IPS-20b (cell line): ENCODE results near the gene AOX1.
A peak's percentile ranks its signal among the peaks of the same experiment; 100 is the strongest.
"Not testable (repeated sequence)": the region's sequence is repeated elsewhere in the genome, so short reads cannot be mapped to it uniquely, and the experiment has no call there.

Source experiments
- H3K27ac ChIP-seq: one replicate; pipeline ENCODE4 v1.5.1; 2013; ENCODE audit warnings: low read length
- H3K27me3 ChIP-seq: 2 replicates; pipeline ENCODE4 v1.6.1; 2013; ENCODE audit warnings: mild to moderate bottlenecking, low read length, inconsistent platforms; ENCODE audit not compliant: insufficient read depth
- H3K36me3 ChIP-seq: 2 replicates; pipeline ENCODE4 v1.6.1; 2013; ENCODE audit warnings: low read depth, mild to moderate bottlenecking, inconsistent platforms, low read length, moderate library complexity; ENCODE audit not compliant: insufficient read depth
- H3K4me1 ChIP-seq: 2 replicates; pipeline ENCODE4 v1.6.1; 2013; ENCODE audit warnings: mild to moderate bottlenecking, control low read depth, inconsistent platforms, low read length, moderate library complexity; ENCODE audit not compliant: insufficient read depth
- H3K4me3 ChIP-seq: 2 replicates; pipeline ENCODE4 v1.5.1; 2013; ENCODE audit warnings: mild to moderate bottlenecking, low read length, inconsistent platforms
- H3K9ac ChIP-seq: 2 replicates; pipeline ENCODE4 v1.6.1; 2013; ENCODE audit warnings: low read depth, mild to moderate bottlenecking, inconsistent platforms, low read length, moderate library complexity
- H3K9me3 ChIP-seq: 2 replicates; pipeline ENCODE4 v1.6.1; 2013; ENCODE audit warnings: mild to moderate bottlenecking, low read depth, low read length, inconsistent platforms; ENCODE audit not compliant: insufficient read depth

Gene AOX1

DNA sequence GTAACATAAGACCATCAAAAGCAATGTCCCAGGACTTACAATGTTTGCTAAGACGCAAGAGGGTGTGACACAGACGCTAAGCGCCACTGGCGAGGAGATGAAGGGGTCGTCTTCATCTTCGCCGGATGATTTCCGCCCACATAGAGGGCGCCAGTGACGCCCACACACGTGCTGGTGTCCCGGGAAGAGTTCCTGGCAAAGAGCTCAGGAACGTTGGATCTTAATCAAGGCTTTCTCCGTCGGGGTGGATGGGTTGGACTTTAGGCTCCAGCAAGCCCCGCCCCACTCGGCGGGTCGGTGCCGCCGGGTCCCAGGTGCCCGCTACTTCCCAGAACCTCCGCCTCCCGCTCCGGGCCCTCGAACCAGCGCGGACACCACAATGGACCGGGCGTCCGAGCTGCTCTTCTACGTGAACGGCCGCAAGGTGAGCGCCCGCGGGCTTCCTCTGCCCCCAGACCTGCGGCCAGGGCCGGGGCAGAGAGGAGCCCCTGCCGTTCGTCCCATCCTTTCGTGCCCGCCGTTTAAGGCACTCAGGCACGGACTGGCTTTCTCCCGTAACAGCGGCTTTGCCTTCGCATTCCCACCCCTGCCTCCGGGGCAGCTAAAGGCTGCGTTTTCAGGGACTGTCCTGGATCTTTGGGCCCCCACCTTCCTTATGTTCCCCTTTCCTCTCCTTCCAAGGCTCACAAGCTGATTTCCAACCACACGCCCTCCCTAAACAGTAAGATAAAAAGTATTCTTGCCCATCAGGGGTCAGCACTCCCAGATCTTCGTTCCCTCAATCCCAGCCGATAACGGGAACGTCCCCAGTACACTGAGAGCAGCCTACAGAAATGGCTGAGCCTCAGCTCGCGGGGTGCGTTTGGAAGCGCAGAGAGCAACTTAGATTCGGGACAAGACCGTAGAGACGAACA is at the start of gene AOX1:
Gene AOX1, plus strand, starts transcription at position 285 of the 914 bp plus-strand sequence. Its CDS starts 95 bp downstream, at position 380.
- Histone ChIP-seq H3K4me3 (peak within 1 kb of the TSS; percentile 89), H3K4me1 (0 out of 2 replicates have a peak, but pooled peaks cover 5% of the 10 kb centered on the region), H3K36me3 (no peaks in the 10 kb centered on the region), H3K27me3 (peaks cover 29% of the 10 kb centered on the region), H3K9ac (peak within 1 kb of the TSS; percentile 71; the same call in 1 of the 2 replicates), H3K27ac (no peak within 1 kb of the TSS), H3K9me3 (no peaks in the 10 kb centered on the region)

DNA sequence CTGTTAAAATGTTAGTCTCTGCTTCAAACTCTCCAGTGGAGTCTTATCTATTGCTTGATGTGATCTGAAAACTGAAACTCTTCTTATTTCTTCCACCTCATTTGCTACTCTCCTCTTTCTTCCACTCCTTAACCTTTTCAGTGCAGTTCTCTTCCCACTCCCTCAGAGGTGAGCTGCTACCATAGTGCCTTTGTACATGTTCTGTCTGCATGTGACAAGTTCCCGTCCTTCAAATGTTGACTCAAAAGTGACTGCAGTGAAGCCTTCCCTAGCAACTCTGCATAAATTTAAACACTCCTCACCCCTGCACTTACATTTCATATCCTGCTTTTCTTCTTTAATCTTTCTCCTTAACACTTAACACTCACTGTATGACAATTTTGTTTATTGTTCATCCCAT is 47.7 kb upstream of the AOX1 start:
- Histone ChIP-seq H3K27ac (no peak overlapping the region), H3K36me3 (peaks cover 55% of the 10 kb centered on the region), H3K27me3 (no peaks in the 10 kb centered on the region), H3K9me3 (no peaks in the 10 kb centered on the region), H3K9ac (no peak overlapping the region), H3K4me3 (no peak overlapping the region), H3K4me1 (no peaks in the 10 kb centered on the region)

DNA sequence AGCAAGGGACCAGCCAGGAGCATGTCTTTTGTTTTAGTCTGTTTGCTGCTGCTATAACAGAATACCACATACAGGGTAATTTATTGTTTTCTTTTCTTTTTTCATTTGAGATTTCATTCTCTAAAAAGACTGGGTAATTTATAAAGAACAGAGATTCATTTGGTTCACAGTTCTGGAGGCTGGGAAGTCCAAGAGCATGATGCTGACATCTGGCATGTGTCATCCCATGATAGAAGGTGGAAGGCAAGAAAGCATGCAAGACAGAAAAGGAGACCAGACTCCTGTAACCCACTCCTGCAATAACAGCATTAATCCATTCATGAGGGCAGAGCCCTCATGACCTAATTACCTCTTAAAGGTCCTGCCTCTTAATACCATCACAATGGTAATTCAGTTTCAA is 45.0 kb upstream of the AOX1 start:
- Histone ChIP-seq H3K27me3 (no peaks in the 10 kb centered on the region), H3K9me3 (no peaks in the 10 kb centered on the region), H3K27ac (no peak overlapping the region), H3K36me3 (peaks cover 54% of the 10 kb centered on the region), H3K4me3 (no peak overlapping the region), H3K4me1 (no peaks in the 10 kb centered on the region), H3K9ac (no peak overlapping the region)

DNA sequence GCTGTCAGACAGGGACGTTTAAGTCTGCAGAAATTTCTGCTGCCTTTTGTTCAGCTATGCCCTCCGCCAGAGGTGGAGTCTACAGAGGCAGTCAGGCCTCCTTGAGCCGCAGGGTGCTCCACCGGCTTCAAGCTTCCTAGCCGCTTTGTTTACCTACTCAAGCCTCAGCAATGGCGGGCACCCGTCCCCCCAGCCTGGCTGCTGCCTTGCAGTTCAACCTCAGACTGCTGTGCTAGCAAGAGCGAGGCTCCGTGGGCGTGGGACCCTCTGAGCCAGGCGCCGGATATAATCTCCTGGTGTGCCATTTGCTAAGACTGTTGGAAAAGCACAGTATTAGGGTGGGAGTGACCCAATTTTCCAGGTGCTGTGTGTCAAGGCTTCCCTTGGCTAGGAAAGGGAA is 19.2 kb upstream of the AOX1 start:
- not testable (repeated sequence) for H3K9ac ChIP-seq, H3K27me3 ChIP-seq, H3K27ac ChIP-seq, H3K9me3 ChIP-seq, H3K4me3 ChIP-seq, H3K36me3 ChIP-seq, H3K4me1 ChIP-seq

DNA sequence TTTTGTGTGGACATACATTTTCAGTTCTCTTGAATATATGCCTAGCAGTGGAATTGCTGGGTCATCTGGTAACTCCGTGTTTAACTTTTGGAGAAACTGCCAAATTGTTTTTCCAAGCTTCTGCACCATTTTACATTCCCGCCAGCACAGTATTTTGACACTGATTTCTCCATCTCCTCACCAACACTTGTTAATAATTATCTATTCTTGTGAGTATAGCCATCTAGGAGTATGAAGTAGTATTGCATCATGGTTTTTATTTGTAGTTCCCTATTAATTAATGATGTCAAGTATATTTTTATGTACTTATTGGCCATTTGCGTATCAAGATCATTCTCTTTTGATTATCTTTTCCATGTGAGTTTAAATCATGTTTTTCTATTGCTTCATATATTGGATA is 17.9 kb upstream of the AOX1 start:
- Histone ChIP-seq H3K27me3 (no peaks in the 10 kb centered on the region), H3K9ac (no peak overlapping the region), H3K9me3 (peaks cover 6% of the 10 kb centered on the region), H3K4me1 (no peaks in the 10 kb centered on the region), H3K4me3 (no peak overlapping the region), H3K27ac (no peak overlapping the region), H3K36me3 (peaks cover 16% of the 10 kb centered on the region)

DNA sequence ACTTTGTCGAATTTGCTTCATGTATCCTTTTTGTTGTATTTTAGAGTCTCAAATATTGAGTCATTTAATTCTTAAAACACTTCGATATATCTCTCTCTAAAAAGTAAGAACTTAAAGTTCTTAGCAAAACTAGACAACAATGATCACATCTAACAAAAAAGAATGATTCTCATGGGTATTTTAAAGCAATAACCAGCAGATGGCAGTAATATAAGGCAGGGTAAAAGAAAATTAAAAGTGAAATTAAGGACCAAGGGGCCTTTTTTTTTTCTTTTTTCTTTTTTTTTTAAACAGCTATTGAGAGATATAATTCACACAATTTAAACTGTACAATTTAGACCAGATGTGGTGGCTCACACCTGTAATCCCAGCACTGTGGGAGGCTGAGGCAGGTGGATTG is 9.9 kb upstream of the AOX1 start:
- H3K4me1 ChIP-seq, result no peaks in the 10 kb centered on the region
- no peaks in the 10 kb centered on the region for H3K9me3 ChIP-seq
- no peak overlapping the region for H3K9ac ChIP-seq
- no peak overlapping the region for H3K27ac ChIP-seq
- H3K36me3 ChIP-seq, result peaks cover 19% of the 10 kb centered on the region
- H3K4me3 ChIP-seq, result no peak overlapping the region
- no peaks in the 10 kb centered on the region for H3K27me3 ChIP-seq

DNA sequence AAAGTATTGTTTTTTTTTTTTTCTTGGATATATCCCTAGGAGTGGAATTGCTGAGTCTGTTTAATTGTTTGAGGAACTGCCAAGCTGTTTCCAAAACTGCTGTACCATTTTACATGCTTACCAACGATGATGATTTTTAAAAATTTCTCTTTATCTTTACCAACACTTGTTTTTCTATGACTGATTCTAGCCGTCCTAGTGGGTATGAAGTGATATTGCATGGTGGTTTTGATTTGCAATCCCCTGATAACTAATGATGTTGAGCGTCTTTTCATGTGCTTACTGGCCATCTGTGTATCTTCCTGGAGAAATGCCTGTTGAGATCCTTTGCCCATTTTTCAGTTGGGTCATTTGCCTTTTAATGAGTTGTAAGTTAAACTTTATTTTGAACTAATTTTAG is 8.8 kb upstream of the AOX1 start:
- Histone ChIP-seq H3K27me3 (no peaks in the 10 kb centered on the region), H3K4me1 (no peaks in the 10 kb centered on the region), H3K27ac (no peak overlapping the region), H3K4me3 (no peak overlapping the region), H3K9ac (no peak overlapping the region), H3K9me3 (no peaks in the 10 kb centered on the region), H3K36me3 (peaks cover 10% of the 10 kb centered on the region; the same call in 1 of the 2 replicates)

DNA sequence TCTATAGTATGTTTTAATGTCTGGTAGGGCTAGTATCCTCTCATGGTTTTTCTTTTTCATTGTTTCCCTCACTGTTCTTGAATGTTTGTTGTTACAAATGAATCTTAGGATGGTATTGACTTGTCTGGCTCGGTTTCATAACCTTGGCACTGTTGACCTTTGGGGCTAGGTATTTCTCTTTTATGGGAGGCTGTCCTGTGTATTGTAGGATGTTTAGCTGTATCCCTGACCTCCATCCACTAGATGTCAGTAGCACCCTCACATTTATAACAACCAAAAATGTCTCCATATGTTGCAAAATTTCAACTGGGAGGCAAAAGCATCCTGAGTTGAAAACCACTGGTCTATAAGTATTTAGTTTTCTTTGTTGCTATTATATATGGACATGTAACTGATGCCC is 7.0 kb upstream of the AOX1 start:
- Histone ChIP-seq H3K36me3 (no peaks in the 10 kb centered on the region), H3K4me3 (no peak overlapping the region), H3K4me1 (no peaks in the 10 kb centered on the region), H3K27me3 (no peaks in the 10 kb centered on the region), H3K9ac (no peak overlapping the region), H3K9me3 (no peaks in the 10 kb centered on the region), H3K27ac (no peak overlapping the region)

DNA sequence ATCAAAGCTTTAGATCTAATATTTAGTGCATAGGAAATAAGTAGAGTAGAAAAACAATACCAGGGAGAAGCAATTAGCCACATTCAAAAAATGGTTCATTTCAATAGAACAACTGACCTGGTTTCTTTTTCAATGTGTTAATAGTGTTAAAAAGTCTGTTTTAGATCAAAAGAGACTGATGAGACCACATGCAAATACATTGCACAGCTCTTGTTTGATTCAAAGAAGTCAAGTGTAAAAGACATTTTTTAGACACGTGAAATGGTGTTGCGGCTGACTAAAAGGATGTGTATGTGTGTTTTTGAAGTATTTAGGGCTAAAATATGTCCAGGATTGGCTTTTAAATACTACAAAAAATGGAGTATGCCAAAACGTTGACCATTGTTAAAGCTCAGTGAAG is 1.2 kb upstream of the AOX1 start:
- no peaks in the 10 kb centered on the region for H3K36me3 ChIP-seq
- H3K4me3 ChIP-seq, result no peak overlapping the region
- H3K9ac ChIP-seq, result no peak overlapping the region
- no peak overlapping the region for H3K27ac ChIP-seq
- 0 out of 2 replicates have a peak, but pooled peaks cover 5% of the 10 kb centered on the region for H3K4me1 ChIP-seq
- H3K27me3 ChIP-seq, result peaks cover 29% of the 10 kb centered on the region
- H3K9me3 ChIP-seq, result no peaks in the 10 kb centered on the region

DNA sequence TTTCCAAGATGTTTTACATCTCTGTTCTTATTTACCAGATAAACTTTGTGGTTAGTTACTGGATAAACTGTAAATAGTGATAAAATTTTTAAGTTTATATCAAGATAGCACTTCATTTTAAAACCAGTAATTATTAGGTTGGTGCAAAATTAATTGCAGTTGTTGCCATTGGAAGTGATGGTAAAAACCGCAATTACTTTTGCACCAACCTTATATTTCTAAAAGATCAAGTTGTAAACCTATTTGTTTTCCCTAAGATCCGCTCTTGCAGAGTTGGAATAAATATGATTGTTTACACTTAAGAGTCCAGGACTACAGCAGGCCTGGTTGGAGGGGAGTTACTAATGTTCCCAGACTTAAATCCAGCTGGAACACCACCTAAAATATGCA is 479 bp upstream of the AOX1 start:
- Histone ChIP-seq H3K9me3 (no peaks in the 10 kb centered on the region), H3K9ac (peak overlapping the region; percentile 71; the same call in 1 of the 2 replicates), H3K27me3 (peaks cover 29% of the 10 kb centered on the region), H3K4me1 (0 out of 2 replicates have a peak, but pooled peaks cover 5% of the 10 kb centered on the region), H3K27ac (no peak overlapping the region), H3K36me3 (no peaks in the 10 kb centered on the region), H3K4me3 (peak overlapping the region; percentile 89)

DNA sequence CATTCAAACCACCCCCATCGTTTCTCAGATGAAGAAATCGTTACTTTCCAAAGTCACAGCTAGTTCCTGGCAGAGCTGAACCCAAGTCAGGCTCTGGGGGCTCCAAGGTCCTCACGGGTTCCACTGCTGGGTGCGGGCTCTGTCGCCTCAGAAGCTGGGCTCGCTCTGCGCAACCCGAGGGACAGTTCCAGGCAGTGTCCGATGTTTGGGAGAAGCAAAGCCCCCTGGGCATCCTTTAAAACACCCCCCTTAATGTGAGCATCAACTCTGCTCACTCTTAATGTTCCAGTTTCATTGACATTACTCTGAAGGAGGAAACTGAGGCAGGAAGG is 796 bp downstream of the AOX1 start:
- Histone ChIP-seq H3K27me3 (peaks cover 29% of the 10 kb centered on the region), H3K27ac (no peak overlapping the region), H3K36me3 (no peaks in the 10 kb centered on the region), H3K9ac (peak overlapping the region; percentile 71; the same call in 1 of the 2 replicates), H3K4me3 (peak overlapping the region; percentile 89), H3K9me3 (no peaks in the 10 kb centered on the region), H3K4me1 (0 out of 2 replicates have a peak, but pooled peaks cover 5% of the 10 kb centered on the region)

DNA sequence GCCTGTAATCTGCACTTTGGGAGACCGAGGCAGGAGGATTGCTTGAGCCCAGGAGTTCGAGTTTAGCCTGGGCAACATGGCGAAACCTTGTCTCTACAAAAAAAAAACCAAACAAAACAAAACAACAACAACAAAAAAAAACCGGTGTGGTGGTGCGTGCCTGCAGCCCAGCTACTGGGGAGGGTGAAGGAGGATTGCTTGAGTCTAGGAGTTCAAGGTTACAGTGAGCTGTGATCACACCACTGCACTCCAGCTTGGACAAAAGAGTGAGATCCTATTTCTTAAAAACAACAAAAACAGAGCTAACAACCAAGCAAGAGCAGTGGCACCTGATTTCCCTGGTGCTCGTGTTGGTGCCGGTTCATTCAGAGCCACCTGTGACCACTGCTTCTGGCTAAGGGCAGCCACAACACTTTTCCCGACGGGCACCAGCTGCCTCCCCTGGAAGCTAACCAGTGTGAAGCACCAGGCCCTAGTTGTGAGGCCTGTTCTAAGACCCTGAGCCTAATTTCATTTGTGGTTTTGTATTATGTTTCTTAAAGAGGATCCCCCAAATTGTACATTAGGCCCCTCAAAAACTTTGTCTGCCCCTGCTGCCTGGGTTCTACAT is 1.3 kb downstream of the AOX1 start:
- Histone ChIP-seq H3K4me1 (0 out of 2 replicates have a peak, but pooled peaks cover 5% of the 10 kb centered on the region), H3K4me3 (peak overlapping the region; percentile 89; the same call in 1 of the 2 replicates), H3K27me3 (peaks cover 29% of the 10 kb centered on the region), H3K9ac (no peak overlapping the region; the same call in 1 of the 2 replicates), H3K27ac (no peak overlapping the region), H3K9me3 (no peaks in the 10 kb centered on the region), H3K36me3 (no peaks in the 10 kb centered on the region)
